GM19452 (cell line): ENCODE results near the gene KCNMB1.

Source experiments
- ATAC-seq: cut with Tn5 transposase; IDR thresholded peaks from one replicate; pipeline ENCODE4 v1.9.1; 2021; ENCODE audit not compliant: unreplicated experiment

KCNMB1 gene

DNA sequence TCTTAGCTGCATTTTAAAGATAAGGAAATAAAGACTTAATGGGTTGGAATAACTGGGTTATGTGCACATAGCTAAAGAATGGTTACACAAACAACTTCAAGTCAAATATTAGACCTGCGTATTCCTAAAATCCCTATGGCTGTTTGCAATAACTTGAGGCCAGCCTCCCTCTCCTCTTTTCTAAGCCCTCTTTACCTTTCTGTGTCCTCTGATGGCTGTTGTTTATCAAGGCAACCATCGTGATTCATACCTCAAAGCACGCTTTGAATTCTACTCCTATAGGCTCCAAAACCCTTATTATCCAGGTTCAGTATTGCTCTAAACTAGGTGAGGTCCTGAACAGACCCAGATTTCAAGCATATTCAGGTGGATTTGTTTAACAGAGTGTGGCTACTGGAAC lies 46.0 kb downstream of the KCNMB1 start:
- ATAC-seq = no peak

DNA sequence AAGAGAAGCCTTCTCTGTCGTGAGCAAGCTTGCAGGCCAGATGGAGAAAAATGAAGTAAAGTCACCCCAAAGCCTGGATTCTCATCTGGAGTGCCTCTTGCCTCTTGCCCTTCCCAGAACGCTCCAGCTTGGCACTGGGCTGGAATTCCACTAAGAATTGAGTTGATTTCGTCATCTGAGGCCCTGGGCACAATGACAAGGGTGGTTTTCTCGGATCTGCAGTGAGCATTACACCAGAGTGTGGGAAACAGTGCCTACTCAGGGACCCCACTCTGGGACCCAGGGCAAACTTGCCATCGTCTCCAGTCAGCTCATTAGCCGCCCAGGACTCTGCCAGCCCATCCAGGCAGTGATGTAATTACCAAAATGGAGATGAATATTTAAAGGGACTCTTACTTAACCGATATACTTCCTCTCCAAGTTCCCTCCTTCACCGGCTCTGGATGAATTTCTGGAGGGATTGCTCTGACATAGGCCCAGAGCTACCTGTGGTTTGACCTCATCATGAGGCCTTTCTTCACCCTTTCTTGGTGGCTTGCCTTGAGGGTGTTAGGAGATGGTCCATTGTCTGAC lies 46.9 kb downstream of the KCNMB1 start:
- ATAC-seq = no peak

DNA sequence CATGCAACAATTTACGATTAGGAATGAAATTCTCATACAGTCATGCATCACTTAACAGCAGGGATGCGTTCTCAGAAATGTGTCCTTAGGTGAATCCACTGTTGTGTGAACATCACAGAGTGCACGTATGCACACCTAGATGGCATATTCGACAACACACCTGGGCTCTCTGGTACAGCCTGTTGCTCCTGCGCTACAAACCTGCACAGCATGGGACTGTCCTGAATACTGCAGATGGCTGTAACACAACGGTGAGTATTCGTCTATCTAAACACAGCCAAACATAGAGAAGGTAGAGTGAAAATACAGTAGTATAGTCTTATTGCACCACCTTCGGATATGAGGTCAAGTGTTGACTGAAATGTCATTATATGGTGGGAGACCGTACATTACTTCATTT lies 47.6 kb downstream of the KCNMB1 start:
- no peak for ATAC-seq

DNA sequence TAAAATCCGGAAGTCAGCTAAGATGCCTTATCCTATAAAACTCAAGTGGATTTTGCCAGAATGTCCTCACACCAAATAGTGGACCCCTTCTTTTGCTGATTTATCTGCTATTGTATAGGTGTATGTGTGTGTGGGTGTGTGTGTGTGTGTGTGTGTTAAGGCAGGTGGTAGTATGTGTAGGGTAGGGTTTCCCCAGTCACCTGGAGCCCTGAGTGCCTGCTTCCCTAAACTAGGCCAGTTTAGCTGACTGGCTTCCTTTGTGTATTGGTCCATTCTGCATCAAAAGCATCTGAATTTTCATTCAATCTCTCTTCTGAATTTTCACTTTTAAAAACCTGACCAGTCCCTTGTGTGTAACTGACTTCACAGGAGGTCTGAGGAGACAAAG lies 49.4 kb downstream of the KCNMB1 start:
- ATAC-seq = no peak

DNA sequence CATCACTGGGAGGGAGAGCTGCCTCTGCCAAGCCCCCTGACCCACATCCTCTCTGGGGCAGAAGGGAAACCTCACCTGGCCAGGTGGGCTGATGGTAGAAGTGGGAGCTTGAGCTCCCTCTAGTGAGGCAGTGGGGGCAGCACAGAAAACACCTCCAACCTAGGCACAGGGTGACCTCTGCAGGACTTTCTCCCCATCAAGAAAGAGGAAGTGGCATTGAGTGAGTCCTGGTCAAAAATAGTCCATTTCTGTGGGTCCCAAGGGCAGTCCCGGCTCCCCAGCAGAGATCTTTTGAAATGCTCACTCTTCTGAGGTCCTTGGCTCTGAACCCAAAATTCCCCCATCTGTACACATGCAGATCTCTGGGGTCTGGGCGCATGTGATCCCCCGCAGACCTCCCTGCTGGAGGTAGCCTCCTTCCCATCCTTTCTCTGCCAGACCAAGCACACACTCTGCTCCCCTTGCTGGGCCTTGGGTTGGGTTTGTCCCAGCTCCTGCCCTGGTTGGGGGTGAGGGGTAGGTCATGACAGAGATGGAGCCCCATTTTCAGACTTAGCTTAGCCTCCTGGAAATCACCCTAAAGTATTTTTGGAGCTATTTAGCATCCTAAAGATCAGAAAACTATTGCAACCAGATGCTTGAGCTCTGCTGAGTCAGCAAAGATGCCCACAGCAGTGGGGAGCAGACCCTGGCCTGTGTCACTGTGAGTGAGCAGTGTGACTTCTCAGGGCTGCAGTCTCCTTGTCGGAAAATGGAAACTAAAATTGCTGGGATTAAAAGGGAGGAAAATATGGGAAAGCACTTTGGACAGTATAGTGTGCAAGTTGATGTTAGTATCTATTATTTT lies 50.0 kb downstream of the KCNMB1 start:
- peak; percentile 79 for ATAC-seq

DNA sequence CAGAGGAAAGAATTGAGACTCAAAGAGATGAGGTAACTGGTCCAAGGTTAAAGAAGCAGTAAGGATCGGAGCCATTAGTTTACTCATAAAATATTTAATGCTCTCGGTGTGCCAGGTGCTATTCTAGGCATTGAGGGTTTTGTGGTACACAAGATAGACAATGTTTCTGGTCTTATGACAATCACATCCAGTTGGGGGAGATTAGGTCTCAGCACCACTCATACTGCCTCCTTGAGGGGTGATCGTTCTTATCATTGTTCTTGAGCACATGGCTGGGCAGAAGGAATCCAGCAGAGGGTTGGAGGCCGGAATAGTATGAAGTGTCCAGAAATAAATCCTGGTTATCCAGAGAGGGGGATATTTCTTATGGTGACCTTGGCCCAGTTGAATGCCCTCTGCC lies 50.9 kb downstream of the KCNMB1 start:
- no peak for ATAC-seq

DNA sequence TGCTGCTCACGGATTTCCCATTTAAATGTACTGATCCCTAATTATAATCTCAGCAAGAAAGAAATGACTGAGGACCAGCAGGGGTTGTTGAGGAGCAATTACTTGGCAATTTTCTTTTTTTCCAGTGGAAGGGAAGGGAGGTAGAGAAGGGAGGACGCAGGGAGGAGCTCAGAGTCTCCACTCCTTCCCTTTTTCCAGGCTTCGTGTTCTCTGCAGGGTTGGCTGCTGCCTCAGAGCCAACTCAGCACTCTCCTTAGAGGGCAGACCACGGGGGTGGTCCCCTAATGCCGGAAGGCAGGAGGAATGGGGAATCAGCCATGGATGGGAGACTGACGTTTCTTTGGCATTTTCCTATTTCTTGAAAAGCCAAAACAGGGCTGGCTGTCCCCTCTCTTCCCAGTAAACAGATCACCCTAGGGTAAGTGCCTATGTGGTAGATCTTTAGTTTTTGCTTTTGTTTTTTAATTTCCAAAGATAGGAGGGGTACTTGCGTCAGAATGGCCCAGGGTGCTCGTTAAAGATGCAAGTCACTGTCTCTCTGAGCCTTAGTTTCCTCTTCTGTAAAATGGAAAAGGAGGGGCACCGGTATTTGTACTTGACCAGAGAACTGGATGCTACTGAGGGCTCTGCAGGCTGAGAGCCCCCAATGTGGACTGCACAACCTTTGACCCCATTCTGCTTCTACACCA lies 52.0 kb downstream of the KCNMB1 start:
- ATAC-seq = no peak

DNA sequence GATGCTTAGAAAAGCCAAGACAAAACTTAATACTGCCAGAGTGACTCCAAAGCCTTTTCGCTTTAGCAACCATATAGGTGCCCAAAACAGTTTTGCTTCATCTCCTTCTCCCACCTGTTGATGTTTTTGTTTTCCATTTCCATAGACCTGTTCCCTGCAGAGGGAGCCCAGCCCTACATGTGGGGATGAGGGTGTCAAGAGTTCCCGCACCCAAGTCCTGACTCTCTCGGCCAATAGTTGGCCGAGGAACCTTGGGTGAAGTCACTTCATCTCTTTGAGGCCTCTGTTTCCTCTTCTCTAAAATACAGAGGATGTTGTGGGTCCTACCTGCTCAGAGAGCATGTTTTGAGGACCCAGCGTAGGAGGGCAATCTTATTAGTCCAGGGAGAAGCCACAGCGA lies 53.1 kb downstream of the KCNMB1 start:
- ATAC-seq = no peak

DNA sequence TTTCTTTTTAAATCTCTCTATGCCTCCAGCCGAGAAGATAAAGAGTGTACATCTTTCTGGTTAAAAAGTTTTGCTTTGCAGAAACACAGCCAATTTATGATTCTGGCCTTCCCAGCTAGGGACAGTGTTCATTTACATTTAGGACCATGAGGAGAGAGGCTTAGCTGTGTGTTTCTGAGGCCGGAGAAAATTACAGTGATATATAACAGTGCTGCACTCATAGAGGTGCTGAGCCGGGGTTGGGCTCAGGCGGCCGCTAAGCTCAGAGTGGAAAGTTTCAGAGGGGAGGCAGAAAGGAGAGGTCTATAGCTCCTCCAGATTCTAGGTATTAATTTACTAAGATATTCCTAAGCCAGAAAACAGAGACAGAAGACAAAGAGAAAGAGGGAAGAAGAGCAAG lies 54.5 kb downstream of the KCNMB1 start:
- ATAC-seq = no peak

DNA sequence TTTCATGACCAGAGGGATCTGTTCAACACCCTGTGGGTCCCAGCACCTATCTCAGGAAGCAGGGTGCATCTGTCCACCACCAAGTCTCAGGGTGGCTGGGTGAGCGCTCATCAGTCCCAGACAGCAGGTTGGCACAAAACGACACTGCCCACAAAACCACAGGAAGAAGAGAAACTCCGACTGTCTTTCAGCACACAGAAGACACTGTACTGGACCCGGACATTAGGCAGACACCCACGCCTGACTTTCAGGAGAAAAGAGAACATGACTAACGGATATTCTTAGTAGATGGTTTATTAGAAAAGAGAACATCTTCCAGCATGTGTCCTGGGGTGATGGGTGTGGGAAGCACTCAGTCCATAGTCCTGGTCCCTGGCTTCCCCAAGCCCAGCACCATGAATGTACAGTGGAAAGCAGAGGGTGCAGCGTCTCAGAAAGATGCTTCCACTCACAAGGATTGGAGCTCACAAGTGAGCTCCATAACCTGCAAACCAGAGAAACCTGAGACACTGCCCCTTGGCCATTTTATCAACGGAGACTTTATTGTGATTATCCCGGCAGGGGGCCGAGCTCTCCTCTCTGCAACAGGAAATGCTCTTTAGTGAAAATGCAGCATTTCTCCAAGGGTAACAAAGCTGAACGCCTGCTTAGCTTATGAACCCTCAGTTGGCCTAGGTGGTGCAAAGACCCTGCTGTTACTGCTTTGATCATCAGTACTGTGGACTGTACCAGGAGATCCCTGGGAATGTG lies 55.8 kb downstream of the KCNMB1 start:
- peak; percentile 60 for ATAC-seq

DNA sequence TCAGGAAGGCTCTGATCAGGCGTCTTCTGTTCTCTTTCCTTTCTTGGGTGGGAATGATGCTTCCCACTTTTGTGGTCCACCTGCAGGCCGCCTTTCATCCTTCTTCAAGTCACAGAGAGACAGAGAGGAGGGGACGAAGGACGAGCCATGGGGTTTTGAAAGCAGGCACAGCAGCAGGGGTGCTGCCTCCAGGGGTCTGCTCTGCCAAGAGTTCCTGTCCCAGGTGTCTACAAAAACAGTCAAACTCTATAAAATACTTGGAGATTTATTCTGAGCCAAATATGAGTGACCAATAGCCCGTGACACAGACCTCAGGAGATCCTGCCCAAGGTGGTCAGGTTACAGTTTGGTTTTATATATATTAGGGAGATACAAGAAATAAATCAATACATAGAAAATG lies 57.1 kb downstream of the KCNMB1 start:
- ATAC-seq = no peak

DNA sequence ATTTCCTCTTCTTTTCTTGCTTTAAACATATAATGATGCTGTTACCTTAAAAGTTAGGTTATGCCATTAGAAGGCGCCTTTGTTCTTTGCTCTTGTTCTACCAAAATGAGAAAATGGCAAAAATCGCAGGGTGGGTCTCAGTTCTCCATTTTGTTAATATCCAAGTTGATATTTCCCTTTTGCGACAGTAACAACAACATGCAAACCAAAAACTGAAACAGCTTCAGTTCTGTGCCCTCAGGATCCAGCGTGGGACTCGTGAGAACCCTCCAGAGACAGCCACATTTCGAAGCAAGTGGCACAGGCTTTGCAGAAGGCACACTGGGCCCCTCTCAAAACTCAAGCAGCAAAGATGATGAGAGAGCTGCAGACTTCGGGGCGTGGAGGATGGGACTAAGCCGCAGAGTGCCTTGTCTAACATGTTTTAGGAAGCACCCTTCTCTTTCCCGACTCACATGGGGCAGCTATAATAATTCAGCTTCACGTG lies 58.6 kb downstream of the KCNMB1 start:
- ATAC-seq = no peak

DNA sequence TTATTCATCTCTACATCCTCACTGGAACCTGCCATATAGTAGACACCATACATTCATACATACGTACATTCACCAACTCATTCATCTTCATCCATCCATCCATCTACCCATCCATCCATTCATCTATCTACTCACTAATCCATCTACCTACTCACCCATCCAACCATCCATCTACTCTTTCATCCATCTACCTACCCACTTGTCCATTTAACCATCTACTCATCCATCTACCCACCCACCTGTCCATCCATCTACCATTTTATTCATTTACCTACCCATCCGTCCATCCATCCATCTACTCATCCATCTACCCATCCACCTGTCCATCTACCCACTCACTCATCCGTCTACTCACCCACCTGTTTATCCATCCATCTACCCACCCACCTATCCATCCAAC lies 59.6 kb downstream of the KCNMB1 start:
- no peak for ATAC-seq

DNA sequence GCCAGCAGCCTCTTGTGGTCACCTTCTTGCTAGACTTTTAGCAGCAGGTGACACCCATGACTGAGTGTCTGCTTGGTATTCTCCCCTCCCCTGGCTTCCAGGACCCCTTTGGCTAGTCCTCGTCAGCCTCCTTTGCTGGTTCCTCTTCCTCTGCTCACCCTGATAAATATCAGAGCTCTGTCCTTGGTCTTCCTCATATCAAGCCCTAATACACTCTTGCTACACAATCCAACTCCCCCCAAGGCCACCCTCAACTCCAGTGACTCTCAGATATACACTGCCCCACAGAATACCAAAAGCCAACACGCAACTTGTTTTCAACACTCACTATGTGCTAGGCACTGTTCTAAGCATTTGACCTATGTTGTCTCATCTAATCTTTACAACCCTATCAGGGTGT lies 61.3 kb downstream of the KCNMB1 start:
- ATAC-seq = no peak

DNA sequence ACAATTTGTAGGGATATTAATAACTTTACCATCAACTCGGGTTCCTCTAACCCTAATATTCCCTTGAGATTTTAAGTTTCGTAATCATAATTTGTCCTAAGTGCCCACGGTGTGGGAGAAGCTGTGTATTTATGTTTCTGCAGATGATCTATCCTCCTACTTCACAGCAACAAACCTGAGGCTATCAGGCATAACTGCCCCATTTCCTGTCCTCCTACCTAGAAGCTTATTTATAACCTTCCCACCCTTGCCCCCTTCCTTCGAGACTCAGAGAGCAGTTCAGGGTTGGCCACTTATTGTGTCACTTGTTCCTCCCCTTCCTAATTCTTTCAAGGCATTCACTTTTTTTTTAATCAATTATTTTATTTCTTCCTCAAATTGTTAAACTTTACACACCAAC lies 62.0 kb downstream of the KCNMB1 start:
- peak; percentile 33 for ATAC-seq
